Kidney glomerular epithelial cell (primary cell): Measurements from ENCODE around the gene OR2V2.
"Not testable (repeated sequence)": the region's sequence is repeated elsewhere in the genome, so short reads cannot be mapped to it uniquely, and the experiment has no call there.

ENCODE experiments used
- DNase-seq: peaks from one replicate; lab custom pipeline; 2025; lab: John Stamatoyannopoulos, UW

The OR2V2 gene

GRCh38 chr5:181169459-181170236 lies 22.3 kb downstream of the OR2V2 start:
- peak; percentile 52 for DNase-seq

GRCh38 chr5:181170237-181170825 lies 22.9 kb downstream of the OR2V2 start:
- DNase-seq: no peak

- DNase-seq: peak; percentile 73
Observed at GRCh38 chr5:181170996-181171395, 23.6 kb downstream of the OR2V2 start.

- DNase-seq: no peak
Observed at GRCh38 chr5:181171782-181172181, 24.4 kb downstream of the OR2V2 start.

DNA sequence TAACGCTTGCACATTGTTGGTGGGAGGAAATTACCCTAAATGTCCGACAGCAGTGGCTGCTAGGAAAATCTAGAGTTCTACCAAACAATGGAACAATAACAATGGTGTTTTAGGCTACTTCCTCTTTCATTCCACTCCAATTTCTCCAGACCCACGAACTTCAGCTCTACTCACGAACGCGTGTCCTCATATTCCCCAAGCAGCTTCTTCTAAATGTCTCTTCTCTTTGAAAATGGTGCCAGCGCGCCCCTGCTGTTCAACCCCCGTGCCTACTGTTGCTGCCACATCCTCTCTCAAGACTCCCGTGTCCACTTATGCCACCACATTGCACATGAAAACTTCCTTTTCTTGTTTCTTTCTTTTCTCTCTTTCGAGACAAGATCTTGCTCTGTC lies 25.6 kb downstream of the OR2V2 start:
- DNase-seq: no peak

DNA sequence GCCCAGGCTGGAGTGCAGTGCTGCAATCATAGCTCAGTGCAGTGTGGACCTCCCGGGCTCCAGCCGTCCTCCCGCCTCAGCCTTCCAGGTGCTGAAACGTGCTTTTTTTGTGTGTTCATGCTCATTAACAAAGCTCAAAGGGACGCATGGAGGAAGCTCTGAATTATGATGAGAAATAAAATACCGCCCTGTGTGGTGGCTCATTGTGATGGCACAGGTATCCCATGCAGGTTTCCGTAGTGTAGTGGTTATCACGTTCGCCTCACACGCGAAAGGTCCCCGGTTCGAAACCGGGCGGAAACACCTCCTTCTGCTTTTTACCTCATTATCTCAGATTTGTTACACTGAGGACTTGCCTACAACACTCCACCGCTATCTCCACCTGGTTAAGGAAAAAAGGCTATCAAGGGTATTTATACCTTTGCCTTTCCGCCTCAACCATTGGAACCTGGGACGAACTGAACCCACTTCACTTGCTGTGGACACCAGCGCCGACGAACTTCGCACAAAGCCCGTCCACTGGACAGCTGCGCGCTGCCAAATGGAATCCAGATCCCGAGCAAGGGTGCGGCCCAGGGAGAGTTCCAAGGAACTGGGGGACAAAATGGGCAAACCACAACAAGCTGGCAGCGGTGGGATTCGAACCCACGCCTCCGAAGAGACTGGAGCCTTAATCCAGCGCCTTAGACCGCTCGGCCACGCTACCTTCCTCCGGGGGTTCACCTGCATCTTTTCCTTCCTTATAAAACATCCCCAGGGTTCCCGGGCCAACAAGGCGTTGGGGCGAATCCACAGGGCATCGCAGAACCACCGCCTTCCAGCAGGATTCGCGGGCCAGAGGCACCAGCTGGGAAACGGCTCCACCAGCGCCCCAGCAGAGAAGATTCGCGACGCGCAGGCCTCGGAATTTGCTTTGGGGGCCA lies 26.3 kb downstream of the OR2V2 start:
- DNase-seq: no peak

GRCh38 chr5:181176254-181176952 lies 29.0 kb downstream of the OR2V2 start:
- DNase-seq: no peak

GRCh38 chr5:181177559-181177958 lies 30.2 kb downstream of the OR2V2 start:
- not testable (repeated sequence) for DNase-seq

GRCh38 chr5:181181650-181182565 lies 34.5 kb downstream of the OR2V2 start:
- DNase-seq: no peak

GRCh38 chr5:181182651-181183050 lies 35.3 kb downstream of the OR2V2 start:
- no peak for DNase-seq

- no peak for DNase-seq
Observed at GRCh38 chr5:181184845-181185216, 37.4 kb downstream of the OR2V2 start.

GRCh38 chr5:181185560-181185959 lies 38.2 kb downstream of the OR2V2 start:
- no peak for DNase-seq

DNA sequence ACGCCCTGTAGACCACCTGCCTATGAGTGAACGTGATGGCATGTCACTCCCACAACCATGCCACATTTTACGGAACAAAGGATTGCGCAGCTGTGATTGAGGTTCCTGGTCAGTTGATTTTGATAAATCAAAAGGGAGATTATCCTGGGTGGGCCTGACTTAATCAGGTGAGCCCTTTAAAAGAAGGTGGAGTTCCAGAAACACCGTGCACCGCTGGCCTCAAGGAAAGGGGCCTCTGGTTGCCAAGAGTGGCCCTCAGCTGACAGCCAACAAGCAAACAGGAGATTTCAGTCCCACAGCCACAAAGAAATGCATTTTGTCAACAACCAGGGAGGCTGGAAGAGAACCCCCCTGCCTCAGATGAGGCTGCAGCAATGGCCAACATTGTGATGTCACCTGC lies 38.6 kb downstream of the OR2V2 start:
- DNase-seq: no peak

DNA sequence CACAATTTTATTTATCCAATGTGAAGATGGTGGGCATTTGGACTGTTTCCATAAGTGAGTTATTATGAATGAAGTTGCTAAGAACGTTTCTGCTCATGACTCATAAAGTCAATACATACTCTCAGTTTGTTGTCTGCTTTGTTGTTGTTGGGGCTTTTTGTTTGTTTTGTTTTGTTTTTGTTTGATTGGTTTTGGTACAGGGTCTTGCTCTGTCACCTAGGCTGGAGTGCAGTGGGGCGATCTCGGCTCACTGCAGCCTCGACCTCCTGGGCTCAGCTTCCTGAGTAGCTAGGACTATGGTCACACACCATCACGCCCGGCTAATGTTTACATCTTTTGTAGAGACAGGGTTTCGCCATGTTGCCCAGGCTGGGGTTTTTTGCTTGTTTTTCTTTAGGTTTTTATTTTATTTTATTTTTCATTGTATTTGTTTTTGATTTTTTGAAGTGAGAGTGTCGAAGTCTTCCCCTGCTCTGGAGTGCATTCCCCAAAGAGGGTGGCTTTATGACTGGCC lies 39.7 kb downstream of the OR2V2 start:
- DNase-seq: no peak

- no peak for DNase-seq
Observed at GRCh38 chr5:181187500-181188213, 40.3 kb downstream of the OR2V2 start.

DNA sequence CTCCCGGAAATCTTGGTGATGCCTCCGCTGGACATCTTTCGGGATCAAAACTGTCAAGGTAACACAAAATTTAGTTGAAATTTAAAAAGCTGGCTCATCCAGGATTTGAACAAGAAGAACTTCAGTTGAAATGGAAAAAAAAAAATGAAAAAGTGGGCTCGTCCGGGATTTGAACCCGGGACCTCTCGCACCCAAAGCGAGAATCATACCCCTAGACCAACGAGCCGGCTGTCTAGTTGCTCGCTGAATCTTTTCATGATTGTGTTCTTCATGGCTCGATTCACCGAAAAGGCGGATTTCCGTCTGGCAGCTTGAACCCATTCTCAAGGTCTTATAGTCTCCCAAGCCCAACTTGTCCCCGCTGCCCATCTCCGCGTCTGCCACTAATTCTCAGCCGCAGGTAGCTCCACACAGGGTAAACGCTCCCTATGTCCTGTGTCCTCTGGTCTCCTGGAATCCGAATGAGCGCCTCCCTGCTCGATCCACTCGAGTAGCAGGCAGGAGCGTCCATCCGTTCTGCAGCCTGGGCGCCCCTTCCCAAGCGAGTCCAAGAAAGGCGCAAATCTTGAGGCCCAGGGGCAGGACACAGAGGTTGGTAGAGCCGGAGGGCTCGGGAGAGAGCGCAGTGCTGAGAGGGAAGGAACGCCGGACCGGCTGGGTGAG lies 41.4 kb downstream of the OR2V2 start:
- no peak for DNase-seq

- DNase-seq: no peak
Observed at GRCh38 chr5:181189363-181189961, 42.1 kb downstream of the OR2V2 start.

DNA sequence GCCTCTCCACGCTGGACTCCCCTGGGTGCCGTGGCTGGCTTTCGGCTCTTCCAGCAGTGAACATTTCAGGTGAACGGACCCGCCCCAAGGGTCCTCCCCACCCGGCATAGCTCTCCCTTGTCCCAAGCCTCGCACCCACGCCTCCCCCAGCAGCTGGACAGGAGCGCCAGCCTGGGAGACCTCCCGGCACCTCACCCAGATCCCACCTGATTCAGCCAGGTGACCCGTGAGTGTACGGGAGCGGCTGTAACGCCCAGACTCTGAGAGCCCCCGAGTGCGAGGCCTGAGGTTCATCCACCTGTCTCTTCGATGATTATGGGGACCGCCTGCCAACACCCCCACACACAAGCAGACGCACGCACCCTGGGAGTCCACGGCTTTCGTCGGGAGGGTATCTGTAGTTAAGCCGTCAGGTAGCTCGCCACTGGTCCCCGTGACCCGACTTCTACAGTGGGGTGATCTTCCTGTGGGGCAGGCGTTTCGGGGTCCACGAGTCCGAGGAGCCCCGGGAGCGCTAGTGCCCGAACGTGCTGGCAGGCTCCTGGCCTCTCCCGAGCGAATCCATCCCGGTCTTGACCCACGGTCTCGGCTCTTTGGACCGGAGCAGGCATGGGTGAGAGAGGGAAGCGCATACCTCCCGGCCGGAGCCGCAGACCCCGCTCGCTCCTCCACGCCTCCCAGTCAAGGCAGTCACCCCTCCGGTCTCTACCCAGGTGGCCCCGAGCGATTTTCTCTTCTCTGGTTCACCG lies 42.8 kb downstream of the OR2V2 start:
- no peak for DNase-seq
